ENCODE measurements around the gene TBC1D5.
"Not testable (repeated sequence)": the region's sequence is repeated elsewhere in the genome, so short reads cannot be mapped to it uniquely, and the experiment has no call there.

The TBC1D5 gene

GRCh38 chr3:17359911-17360310 is 382.5 kb downstream of the TBC1D5 start:
- no peak for DNase-seq (ENCODE audit: low read depth in 1 of 2, low spot score in 1 of 2)

GRCh38 chr3:17357035-17357710 is 385.3 kb downstream of the TBC1D5 start:
- no peak for DNase-seq (ENCODE audit: low read depth in 1 of 2, low spot score in 1 of 2)

GRCh38 chr3:17356585-17356984 is 385.8 kb downstream of the TBC1D5 start:
- DNase-seq (ENCODE audit: low read depth in 1 of 2, low spot score in 1 of 2) = no peak

- no peak for DNase-seq (ENCODE audit: low read depth in 1 of 2, low spot score in 1 of 2)
Measured at GRCh38 chr3:17355591-17355990, 386.8 kb downstream of the TBC1D5 start.

- DNase-seq (ENCODE audit: low read depth in 1 of 2, low spot score in 1 of 2) = no peak
Measured at GRCh38 chr3:17354341-17354740, 388.1 kb downstream of the TBC1D5 start.

- no peak for DNase-seq (ENCODE audit: low read depth in 1 of 2, low spot score in 1 of 2)
Measured at GRCh38 chr3:17352620-17353019, 389.8 kb downstream of the TBC1D5 start.

GRCh38 chr3:17351193-17351592 is 391.2 kb downstream of the TBC1D5 start:
- DNase-seq (ENCODE audit: low read depth in 1 of 2, low spot score in 1 of 2) = not testable (repeated sequence)

GRCh38 chr3:17349093-17349492 is 393.3 kb downstream of the TBC1D5 start:
- no peak for DNase-seq (ENCODE audit: low read depth in 1 of 2, low spot score in 1 of 2)

GRCh38 chr3:17342119-17342518 is 400.3 kb downstream of the TBC1D5 start:
- no peak for DNase-seq (ENCODE audit: low read depth in 1 of 2, low spot score in 1 of 2)

- no peak for DNase-seq (ENCODE audit: low read depth in 1 of 2, low spot score in 1 of 2)
Measured at GRCh38 chr3:17340693-17341092, 401.7 kb downstream of the TBC1D5 start.

- no peak for DNase-seq (ENCODE audit: low read depth in 1 of 2, low spot score in 1 of 2)
Measured at GRCh38 chr3:17340261-17340660, 402.2 kb downstream of the TBC1D5 start.

- DNase-seq (ENCODE audit: low read depth in 1 of 2, low spot score in 1 of 2) = no peak
Measured at GRCh38 chr3:17339132-17339575, 403.3 kb downstream of the TBC1D5 start.

- no peak for DNase-seq (ENCODE audit: low read depth in 1 of 2, low spot score in 1 of 2)
Measured at GRCh38 chr3:17336291-17336690, 406.1 kb downstream of the TBC1D5 start.

GRCh38 chr3:17333893-17334292 is 408.5 kb downstream of the TBC1D5 start:
- no peak for DNase-seq (ENCODE audit: low read depth in 1 of 2, low spot score in 1 of 2)

- DNase-seq (ENCODE audit: low read depth in 1 of 2, low spot score in 1 of 2) = no peak
Measured at GRCh38 chr3:17333446-17333845, 409.0 kb downstream of the TBC1D5 start.

- no peak for DNase-seq (ENCODE audit: low read depth in 1 of 2, low spot score in 1 of 2)
Measured at GRCh38 chr3:17330660-17331059, 411.8 kb downstream of the TBC1D5 start.

GRCh38 chr3:17329927-17330326 is 412.5 kb downstream of the TBC1D5 start:
- no peak for DNase-seq (ENCODE audit: low read depth in 1 of 2, low spot score in 1 of 2)

- no peak for DNase-seq (ENCODE audit: low read depth in 1 of 2, low spot score in 1 of 2)
Measured at GRCh38 chr3:17322106-17322793, 420.2 kb downstream of the TBC1D5 start.

- no peak for DNase-seq (ENCODE audit: low read depth in 1 of 2, low spot score in 1 of 2)
Measured at GRCh38 chr3:17320266-17320665, 422.2 kb downstream of the TBC1D5 start.

GRCh38 chr3:17315897-17316296 is 426.5 kb downstream of the TBC1D5 start:
- DNase-seq (ENCODE audit: low read depth in 1 of 2, low spot score in 1 of 2) = no peak

GRCh38 chr3:17314171-17314570 is 428.3 kb downstream of the TBC1D5 start:
- DNase-seq (ENCODE audit: low read depth in 1 of 2, low spot score in 1 of 2) = no peak

GRCh38 chr3:17313746-17314145 is 428.7 kb downstream of the TBC1D5 start:
- no peak for DNase-seq (ENCODE audit: low read depth in 1 of 2, low spot score in 1 of 2)

GRCh38 chr3:17310983-17311382 is 431.4 kb downstream of the TBC1D5 start:
- no peak for DNase-seq (ENCODE audit: low read depth in 1 of 2, low spot score in 1 of 2)

Measured in activated T-helper 1 cell treated with anti-CD3 and anti-CD28 coated beads, Interleukin-2, amount 50 U/mL, for 16 hours (primary cell).